HG03342 (cell line): ENCODE measurements around the gene SREK1.
A peak's percentile ranks its signal among the peaks of the same experiment; 100 is the strongest.

Source experiments
- ATAC-seq: cut with Tn5 transposase; IDR thresholded peaks from one replicate; pipeline ENCODE4 v1.9.1; 2021; ENCODE audit warnings: mild to moderate bottlenecking, moderate library complexity; ENCODE audit not compliant: unreplicated experiment

Gene SREK1

DNA sequence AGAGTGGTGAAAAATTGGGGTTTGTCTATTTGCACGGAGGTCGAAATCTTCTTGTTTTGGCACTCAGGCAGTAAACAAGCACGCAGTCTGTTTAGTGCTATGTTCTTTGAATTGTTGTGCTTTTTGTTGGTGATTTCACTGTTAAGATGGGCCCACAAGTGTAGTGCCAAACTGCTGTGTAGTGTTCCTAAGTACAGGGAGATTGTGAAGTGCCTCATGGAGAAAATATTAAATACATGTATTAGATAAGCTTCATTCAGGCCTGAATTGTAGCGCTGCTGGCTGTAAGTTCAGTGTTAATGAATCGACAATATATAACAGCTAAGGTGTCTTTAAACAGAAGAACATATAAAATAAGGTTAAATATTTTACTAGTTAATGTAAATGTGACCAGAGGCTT is 17.3 kb downstream of the SREK1 start:
- no peak for ATAC-seq

DNA sequence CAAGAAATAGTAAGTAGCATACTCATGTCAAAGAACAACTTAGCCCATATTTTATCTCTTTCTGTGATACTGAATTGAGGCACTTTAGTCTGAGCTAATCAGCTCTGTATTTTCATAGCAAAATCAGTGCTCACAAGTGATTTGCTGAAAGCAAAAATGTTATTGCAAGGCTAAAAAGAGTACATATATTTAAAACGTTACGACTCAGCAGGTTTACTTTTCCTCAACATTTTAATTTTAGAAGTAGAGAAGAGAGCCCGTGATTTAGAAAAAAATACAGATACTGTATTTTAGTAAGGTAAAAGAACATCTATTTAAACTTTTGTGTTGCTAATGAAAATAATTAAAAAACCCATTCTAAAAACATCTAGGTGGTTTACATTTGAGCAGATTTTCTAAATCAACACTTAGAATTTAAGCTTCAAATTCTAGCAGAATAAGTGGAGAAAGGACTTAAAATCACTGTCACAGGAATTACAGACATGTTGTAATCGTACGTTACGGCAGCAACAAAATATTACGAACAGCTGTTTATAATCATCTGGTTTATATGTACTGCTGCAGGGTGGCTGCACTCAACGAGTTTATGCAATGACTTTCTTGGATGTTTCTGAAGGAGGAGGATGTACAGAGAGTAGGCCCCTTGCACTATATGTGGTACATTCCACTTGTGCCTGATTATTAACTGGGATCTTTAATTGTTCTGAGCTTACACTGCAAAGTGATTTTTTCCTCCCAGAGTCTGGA is 20.1 kb downstream of the SREK1 start:
- no peak for ATAC-seq

DNA sequence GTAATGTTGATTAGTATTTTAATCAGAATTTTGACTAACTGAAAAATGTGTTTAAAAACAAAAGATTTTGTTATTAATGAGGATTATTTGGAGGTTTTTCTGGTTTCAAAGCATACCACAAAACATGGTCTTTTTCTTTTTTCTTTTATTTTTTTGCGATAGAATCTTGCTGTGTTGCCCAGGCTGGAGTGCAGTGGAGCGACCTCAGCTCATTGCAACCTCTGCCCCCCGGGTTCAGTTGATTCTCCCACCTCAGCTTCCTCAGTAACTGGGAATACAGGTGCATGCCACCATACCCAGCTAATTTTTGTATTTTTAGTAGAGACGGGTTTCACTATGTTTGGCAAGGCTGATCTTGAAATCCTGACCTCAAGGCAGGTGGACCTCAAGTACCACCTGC is 24.1 kb downstream of the SREK1 start:
- ATAC-seq = no peak

DNA sequence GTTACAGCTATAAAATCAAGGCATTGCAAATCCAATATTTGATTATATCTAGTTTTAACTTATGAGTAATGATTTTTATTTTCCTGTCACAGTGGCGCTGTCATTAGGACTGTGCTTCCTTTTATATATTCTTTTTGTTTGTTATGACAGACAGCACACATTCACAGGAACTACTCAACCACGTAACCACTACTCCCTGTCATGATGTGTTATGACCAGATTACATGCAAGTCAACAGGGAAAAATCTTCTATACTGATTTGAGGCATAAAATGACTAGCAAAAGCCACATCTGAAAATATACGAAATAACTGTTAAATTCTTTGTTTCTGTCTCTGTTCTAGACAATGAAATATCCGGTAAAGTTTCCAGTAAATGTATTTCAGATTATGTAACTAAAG is 25.4 kb downstream of the SREK1 start:
- no peak for ATAC-seq

DNA sequence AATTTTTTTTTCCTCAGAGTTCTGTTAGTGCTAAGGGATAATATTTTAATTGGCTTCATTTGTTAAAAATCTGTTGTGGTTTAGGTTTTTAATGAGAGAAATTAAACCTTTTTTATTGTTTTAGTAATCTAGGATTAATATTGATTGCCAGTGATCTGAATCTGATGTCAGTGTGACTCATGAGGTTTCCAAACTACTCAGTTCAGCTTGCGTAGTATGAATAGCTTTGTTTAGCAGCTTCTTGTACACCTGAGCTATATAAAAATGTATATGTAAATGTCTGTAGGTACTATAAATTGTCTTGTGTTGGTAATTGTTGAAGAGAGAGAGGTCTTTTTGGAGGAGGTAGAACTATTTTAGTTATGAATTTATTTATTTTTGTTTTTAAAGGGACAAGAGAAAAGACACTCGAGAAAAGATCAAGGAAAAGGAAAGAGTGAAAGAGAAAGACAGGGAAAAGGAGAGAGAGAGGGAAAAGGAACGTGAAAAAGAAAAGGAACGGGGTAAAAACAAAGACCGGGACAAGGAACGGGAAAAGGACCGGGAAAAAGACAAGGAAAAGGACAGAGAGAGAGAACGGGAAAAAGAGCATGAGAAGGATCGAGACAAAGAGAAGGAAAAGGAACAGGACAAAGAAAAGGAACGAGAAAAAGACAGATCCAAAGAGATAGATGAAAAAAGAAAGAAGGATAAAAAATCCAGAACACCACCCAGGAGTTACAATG is 26.3 kb downstream of the SREK1 start:
- no peak for ATAC-seq

DNA sequence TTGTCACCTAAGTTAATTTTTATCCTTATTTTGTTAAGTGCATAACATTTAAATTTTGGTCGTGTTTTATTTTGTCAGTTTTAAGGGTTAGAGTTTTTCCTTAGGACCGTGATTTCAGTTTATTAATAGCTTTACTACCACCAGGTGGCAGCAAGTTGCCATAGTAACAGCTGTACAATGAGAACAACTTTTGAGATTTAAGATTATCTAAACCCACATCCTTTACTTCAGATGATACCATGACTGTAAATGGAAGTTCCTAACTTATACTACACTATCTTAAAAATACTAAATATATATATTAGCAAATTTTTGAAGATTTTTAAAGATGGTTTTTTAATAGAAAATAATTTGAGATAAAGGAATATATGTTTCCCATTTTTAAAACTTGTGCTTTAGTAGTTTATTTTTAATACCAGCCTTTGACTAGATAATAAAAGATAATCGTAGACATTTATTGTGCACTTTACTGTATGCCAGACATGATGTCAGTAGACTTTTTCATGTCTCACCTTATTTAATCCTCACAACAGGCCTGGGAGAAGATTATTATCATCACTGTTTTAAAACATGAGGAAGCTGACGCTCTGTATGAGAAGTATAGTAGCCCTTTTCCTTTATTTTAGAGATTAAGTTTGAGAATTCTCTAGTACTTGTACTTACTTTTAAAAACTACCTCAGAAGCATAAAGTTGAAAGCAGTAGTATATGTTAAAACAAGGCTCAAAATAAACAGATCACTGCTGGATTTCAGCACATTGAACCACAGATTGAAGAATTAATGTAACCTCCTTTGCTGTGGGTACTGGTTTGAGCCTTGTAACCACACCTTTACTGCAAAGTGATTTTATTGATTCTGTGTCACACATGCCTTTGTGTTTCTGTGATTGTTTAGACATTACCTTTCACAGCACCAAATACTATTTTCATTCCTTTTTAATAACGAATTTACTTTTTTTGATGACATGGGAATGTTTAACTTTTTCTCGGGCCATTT is 27.5 kb downstream of the SREK1 start:
- ATAC-seq = peak; percentile 81

DNA sequence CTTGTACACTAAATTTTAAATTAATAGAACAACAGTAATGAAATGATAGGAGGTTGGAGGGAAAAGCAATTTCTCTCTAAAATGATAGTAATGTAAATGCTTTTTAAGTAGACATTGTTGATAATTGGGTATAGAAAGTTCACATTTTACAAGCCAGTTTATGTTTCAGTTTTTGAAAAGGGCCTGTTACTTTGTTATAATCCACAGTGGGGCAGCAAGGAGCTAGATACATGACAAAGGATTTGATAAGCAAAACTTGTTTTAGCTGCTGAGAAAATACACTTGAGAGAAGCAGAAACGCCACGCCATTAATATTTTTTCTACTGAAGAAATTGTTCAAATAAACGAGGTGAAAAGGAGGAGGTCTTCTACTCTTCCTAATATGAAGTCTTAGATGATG is 30.2 kb downstream of the SREK1 start:
- ATAC-seq = no peak

DNA sequence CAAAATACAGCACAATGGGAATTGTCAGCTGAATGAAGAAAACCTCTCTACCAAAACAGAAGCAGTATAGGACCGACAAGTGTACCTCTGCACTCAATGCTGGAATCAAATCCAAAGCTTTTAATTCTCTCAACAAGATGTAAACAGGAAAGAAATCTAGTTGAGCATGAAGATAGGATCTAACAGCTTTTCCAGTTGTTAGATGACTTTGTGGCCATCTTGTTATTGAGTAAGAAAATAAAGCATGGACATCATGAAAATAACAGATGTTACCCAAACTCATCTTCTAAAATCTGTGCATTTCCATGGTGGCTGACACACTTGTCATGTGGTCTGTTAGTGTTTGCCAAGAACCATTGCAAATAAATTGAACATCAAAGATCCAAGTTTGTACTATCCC is 34.7 kb downstream of the SREK1 start:
- ATAC-seq = no peak

DNA sequence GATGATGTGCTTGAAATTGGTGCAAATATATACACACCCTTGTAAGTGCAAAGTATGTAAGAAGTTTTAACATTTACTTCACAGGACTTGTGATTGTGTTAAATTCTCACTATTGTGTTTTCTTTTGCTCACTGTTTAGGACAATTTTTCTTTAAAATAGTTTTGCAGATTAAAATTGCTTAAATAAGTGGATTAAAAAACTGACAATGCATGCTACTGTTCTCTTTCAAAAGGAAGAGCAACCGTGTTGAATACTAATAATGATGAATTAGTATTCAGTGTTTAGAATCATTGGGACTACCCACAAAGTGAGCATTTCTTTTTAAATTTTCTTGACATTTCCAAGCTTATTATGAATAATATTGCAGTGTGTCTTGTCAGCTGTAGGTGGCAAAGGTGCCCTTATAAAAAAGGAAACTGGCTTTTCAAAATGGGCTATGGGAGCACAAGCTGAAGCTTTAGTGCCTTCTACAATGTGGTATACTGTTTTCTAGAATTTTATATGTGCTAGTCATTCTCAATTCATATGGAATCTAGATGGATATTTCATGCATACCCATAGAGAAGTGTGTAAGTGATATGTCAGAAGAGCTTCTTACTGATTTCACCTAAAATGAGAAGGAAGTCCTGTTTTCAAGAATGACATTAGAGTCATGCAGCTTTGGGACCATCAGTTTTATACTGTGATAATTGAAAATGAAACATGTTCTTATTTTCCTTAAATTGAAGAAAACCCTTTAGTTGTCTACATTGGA is 35.4 kb downstream of the SREK1 start:
- ATAC-seq = no peak

DNA sequence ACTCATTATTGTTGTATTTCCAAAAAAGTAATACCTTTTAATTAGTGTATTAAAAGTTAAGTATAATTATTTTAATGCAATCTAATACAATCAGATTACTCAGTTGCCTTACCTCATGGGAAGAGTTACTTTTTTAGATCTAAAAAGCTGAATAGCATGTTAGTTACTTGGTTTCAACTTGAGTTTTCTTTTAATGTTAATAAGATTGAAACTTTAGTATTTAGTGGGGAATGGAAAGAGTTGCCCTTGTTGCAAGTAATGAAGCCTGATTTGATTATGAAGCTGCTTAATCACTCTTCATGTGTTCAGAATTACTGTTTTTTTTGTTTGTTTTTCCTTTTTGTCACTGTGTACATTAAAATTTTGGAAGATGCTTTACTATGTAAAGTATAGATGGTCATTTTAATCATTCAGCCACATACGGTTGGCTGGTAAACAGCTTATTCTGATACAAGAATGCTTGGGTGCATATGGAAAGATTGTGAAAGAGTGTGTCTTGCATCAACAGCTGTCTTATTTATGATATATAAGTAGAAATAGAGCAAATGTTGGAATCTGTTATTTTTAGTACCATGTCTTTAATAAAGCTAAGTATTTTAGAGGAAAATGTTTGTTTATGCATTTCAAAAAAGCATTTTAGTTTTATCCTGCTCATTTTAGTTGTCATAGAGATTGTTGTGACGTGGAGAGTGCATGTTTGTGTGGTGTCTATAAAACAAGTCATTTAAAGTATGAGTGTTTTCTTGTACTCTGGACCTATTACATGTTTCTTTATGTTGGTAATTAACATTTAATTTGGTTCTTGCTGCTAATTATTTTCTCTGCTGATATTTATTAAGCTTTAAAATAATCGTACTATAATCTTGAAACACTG is 36.4 kb downstream of the SREK1 start:
- no peak for ATAC-seq

DNA sequence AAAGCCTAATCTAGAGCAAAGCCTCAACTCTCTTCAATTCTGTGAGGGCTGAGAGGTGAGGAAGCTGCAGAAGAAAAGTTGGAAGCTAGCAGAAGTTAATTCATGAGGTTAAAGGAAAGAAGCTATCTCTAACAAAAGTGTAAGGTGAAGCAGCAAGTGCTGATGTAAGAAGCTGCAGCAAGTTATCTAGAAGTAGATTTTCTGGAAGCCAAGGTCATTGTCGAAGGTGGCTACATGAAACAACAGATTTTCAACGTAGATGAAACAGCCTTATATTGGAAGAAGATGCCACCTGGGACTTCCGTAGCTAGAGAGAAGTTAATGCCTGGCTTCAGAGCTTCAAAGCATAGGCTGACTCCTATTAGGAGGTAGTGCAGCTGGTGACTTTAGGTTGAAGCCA is 42.0 kb downstream of the SREK1 start:
- ATAC-seq = no peak

DNA sequence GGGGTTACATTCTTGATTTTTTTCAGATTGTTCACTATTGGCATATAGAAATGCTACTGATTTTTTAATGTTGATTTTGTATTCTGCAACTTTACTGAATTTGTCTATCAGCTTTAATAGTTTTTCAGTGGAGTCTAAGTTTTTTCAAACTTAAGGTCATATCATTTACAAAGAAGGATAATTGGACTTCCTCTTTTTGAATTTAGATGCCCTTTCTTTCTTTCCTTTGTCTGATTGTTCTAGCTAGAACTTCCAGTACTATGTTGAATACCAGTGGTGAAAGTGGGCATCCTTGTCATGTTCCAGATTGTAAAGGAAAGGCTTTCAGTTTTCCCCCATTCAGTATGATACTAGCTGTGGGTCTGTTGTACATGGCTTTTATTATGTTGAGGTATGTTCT is 49.3 kb downstream of the SREK1 start:
- ATAC-seq = no peak

DNA sequence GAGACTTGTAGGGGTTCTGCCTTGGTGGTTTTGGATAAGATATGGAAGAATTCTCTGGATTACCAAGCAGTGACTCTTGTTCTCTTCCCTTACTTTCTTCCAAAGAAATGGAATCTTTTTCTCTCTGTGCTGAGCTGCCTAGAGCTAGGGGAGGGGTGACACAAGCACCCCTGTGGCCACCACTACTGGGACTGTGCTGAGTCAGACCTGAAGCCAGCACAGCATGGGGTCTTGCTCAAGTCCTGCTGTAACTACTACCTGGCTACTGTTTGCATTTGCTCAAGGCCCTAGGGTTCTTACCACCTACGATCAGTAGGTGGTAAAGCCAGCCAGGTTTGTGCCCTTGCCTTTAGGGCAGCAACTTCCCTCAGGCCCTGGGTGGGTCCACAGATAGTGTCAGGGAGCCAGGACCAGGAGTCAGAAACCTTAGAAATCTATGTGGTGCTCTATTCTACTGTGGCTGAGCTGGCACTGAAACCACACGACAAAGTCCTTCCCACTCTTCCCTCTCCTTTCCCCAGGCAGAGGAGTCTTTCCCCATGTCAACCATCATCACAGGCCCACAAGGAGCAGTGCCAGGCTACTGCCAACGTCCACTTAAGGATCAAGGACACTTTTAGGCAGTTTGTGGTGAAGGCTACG is 53.8 kb downstream of the SREK1 start:
- ATAC-seq = no peak

DNA sequence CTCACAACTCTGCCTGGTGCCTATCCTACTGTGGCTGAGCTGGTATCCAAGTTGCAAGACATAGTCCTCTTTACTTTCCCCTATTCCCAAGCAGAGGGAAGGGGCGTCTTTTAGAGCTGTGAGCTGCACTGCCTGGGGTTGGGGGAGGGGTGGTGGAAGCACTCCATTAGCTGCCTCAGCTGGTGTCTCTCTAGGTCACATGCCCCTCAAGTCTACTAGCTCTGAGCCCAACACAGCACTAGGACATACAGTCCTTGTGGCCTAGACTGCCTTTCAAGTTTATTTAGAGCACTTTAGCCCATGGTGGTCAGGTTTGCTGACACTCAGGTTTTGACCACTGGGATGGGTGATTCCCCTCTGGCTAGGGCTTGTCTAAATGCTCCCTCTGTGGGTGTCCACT is 54.7 kb downstream of the SREK1 start:
- ATAC-seq = no peak

DNA sequence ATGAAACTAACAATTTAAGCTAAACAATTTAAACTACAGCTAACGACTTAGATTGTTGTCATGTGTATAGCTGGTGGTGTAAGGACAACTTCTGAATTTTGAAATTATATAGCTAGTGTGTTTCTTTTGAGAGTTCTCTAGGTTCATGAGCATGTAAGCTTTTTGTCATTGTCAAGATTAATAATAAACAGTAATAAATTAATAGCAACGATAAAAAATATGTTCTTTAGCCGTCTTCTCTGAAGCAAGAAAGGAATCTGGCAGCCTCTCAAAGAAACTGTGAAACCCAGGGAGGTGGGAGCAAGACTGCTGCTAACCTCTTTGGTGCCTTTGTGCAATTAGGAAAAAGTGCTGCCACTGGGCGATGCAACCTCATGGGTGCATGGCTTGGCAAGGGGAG is 59.4 kb downstream of the SREK1 start:
- no peak for ATAC-seq

DNA sequence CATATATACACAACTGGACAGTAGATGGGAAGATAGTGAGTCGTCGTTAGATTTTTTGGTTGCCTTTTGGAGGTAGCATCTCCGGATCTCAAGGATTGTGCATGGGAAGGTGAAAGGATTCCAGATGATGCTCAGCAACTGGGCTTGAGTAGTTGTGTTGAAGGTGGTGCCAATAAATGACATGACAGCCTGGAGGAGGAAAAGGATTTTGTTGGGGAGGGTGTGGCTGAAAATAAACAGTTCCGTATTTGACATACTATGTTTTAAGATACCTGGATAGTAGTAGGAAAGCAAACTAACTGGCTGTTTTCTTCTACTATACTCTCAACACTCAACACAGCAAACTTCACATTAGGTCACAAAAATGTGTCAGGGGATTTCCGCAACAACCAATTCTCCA is 62.4 kb downstream of the SREK1 start:
- no peak for ATAC-seq

DNA sequence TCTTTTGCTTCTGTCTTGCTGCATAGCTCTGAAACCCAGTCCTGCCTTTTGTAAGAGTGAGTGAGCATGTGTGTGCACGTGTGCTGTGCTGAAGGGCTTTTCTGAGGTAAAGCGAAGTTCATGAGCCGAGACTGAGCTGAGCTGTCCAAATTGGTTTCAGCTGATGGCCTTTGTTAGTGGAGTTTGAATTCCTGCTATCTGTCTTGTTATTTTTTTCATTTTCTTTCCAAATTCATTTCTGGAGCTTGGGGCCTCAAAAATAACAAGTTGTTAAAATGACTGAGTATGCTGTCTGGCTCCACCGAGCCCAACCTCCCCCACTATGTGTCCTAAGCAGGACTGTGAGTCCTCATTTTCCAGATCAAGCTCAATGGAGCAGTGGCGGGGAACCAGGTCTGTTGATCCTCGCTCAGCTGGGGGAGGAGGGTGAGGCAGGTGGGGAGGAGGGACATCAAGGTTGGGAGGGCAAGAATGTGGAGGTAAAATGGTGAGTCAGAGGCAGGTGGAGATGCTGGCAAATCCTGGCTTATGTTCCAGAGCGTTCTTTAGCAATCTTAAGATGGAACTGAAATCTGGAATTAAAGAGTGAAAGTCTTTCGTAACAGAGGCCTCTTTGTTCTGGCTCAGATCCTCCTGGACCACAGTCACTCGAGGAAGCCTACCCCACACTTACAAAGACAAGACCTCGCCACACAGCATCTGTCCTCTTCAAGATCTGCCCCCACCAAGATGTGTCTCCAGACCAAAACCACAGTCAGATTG is 63.9 kb downstream of the SREK1 start:
- ATAC-seq = no peak

DNA sequence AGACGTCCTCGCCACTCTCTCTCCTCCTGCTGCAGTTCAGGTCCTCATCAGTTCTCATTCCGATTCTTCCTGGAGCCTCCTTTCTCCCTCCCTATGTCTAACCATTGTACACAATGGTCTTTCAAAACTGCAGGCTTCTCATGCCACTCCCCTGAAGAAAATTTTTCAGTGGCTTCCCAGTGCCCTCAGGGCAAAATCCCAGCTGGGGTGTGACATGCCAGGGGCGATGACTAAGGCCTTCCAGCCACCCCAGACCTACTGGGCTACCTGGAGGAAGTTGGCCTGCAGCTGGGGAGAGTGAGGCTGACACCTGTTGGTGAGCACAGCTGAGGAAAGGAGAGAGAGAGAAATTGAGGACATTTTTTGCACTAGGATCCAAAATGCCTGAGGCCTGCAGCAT is 65.2 kb downstream of the SREK1 start:
- no peak for ATAC-seq

DNA sequence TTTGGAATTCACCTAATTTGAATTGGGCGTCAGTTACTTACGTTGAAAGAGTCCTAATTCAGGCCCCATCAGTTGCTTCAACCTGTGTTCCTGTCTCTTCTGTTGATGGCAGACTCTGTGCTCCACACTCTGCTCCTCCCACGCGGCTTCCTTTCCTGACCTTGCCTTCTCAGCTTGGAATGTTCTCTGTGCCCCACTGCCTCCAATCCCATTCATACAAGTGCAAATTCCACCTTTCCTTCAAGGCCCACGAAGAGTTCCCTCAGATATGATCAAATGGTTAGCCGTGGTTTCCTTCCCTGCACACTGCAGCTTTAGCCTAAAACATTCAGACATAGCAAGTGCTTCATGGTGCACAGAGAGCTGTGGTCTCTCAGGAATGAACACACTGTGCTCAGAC is 65.7 kb downstream of the SREK1 start:
- ATAC-seq = no peak
